ENCODE results near the gene FRRS1L. TPM values are rescaled to one million over a fixed set of nuclear protein-coding genes. Genes with fewer than 3 reads are reported as not detected.

Gene FRRS1L
- total RNA-seq, 1 donor from 2014 or later: not detected

GRCh38 chr9:109118808-109119438, 48.1 kb downstream of the FRRS1L start:
- FAIRE-seq (no peak), DNase-seq (ENCODE audit: low read depth) (no peak)

GRCh38 chr9:109117856-109118807, 48.9 kb downstream of the FRRS1L start:
- no peak for FAIRE-seq
- TF ChIP-seq CTCF (IDR thresholded peaks at IDR 0.05; ENCODE audit: insufficient read depth, low read length, severe bottlenecking): no peak
- Histone ChIP-seq H3K4me3 (ENCODE audit: low read depth, low read length) (peak overlapping the region; percentile 85), H3K27me3 (ENCODE audit: control insufficient read depth, insufficient read depth, low read length) (no peaks in the 10 kb centered on the region), H3K36me3 (ENCODE audit: control insufficient read depth, insufficient read depth, low read length) (peaks cover 1% of the 10 kb centered on the region)
- peak; percentile 87 for DNase-seq (ENCODE audit: low read depth)

More at GRCh38 chr9:109118808-109119438, 48.1 kb downstream of the FRRS1L start:
- Histone ChIP-seq H3K36me3 (ENCODE audit: control insufficient read depth, insufficient read depth, low read length) (peaks cover 1% of the 10 kb centered on the region), H3K4me3 (ENCODE audit: low read depth, low read length) (peak overlapping the region; percentile 85), H3K27me3 (ENCODE audit: control insufficient read depth, insufficient read depth, low read length) (no peaks in the 10 kb centered on the region)
- no peak for TF ChIP-seq CTCF (IDR thresholded peaks at IDR 0.05; ENCODE audit: insufficient read depth, low read length, severe bottlenecking)

GRCh38 chr9:109115931-109116526, 51.0 kb downstream of the FRRS1L start:
- H3K4me3 ChIP-seq (ENCODE audit: low read depth, low read length): no peak overlapping the region
- no peak for TF ChIP-seq CTCF (IDR thresholded peaks at IDR 0.05; ENCODE audit: insufficient read depth, low read length, severe bottlenecking)
- peaks cover 1% of the 10 kb centered on the region for H3K36me3 ChIP-seq (ENCODE audit: control insufficient read depth, insufficient read depth, low read length)
- no peaks in the 10 kb centered on the region for H3K27me3 ChIP-seq (ENCODE audit: control insufficient read depth, insufficient read depth, low read length)
- FAIRE-seq: no peak
- no peak for DNase-seq (ENCODE audit: low read depth)

GRCh38 chr9:109114670-109115069, 52.4 kb downstream of the FRRS1L start:
- Histone ChIP-seq H3K36me3 (ENCODE audit: control insufficient read depth, insufficient read depth, low read length) (peaks cover 1% of the 10 kb centered on the region), H3K27me3 (ENCODE audit: control insufficient read depth, insufficient read depth, low read length) (no peaks in the 10 kb centered on the region), H3K4me3 (ENCODE audit: low read depth, low read length) (no peak overlapping the region)
- peak; percentile 88 for DNase-seq (ENCODE audit: low read depth)
- TF ChIP-seq CTCF (IDR thresholded peaks at IDR 0.05; ENCODE audit: insufficient read depth, low read length, severe bottlenecking): no peak
- no peak for FAIRE-seq

- no peak for TF ChIP-seq CTCF (IDR thresholded peaks at IDR 0.05; ENCODE audit: insufficient read depth, low read length, severe bottlenecking)
- H3K36me3 ChIP-seq (ENCODE audit: control insufficient read depth, insufficient read depth, low read length): peaks cover 1% of the 10 kb centered on the region
- H3K27me3 ChIP-seq (ENCODE audit: control insufficient read depth, insufficient read depth, low read length): no peaks in the 10 kb centered on the region
- FAIRE-seq: no peak
- DNase-seq (ENCODE audit: low read depth): no peak
- H3K4me3 ChIP-seq (ENCODE audit: low read depth, low read length): no peak overlapping the region
These were observed 53.0 kb downstream of the FRRS1L start for GRCh38 chr9:109113892-109114609.

Data from bronchial epithelial cell (primary cell).